ENCODE data around the gene CCDC33. TPM values are rescaled to one million over a fixed set of nuclear protein-coding genes. Genes with fewer than 3 reads are reported as not detected.

Gene CCDC33
- total RNA-seq, 2 donors from 2014 or later = 1.5 TPM; not detected in 1

- whole genome bisulfite sequencing = 39% methylated on average over 4 of the region's 4 CpGs
- H3K36me3 ChIP-seq = no peaks in the 10 kb centered on the region
- H3K4me1 ChIP-seq (replicated peaks) = no peaks in the 10 kb centered on the region
- H3K4me3 ChIP-seq = no peak overlapping the region
- intact Hi-C loops (cut with DNase I) = no loop called here
- H3K27ac ChIP-seq = no peak overlapping the region
- TF ChIP-seq CTCF (IDR thresholded peaks at IDR 0.05) = no peak
- no peak for TF ChIP-seq POLR2AphosphoS5 (IDR thresholded peaks at IDR 0.05)
- TF ChIP-seq POLR2A (IDR thresholded peaks at IDR 0.05) = no peak
- no peaks in the 10 kb centered on the region for H3K9me3 ChIP-seq
- H3K27me3 ChIP-seq (replicated peaks; ENCODE audit: insufficient read depth) = peaks cover 2% of the 10 kb centered on the region
- DNase-seq (ENCODE audit: low spot score) = no peak
Measured at GRCh38 chr15:74209997-74210671, 26.0 kb upstream of the CCDC33 start.

- intact Hi-C loops (cut with DNase I) = no loop called here
Measured at GRCh38 chr15:74210729-74211128, 25.4 kb upstream of the CCDC33 start.

DNA sequence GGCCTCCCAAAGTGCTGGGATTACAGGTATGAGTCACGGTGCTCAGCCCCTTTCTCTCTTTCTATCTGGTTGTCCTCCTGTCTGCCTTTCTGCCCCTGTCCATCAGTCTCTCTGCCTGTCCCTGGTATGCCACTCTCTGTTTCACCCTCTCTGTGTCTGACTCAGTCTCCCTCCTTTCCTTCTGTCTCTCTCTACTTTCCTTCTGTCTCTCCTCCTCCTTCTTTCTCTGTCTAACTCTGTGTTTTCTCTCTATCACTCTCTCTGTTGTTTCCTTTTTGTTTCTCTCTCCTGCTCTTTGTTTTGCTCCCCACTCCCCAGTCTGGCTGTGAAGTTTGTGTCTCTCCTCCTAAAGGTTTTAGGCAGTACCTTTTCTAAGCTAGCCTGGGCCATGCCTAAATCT is 24.5 kb upstream of the CCDC33 start:
- WGBS = 100% methylated on average over 1 of the region's 1 CpG
- Histone ChIP-seq H3K4me3 (no peak overlapping the region), H3K27ac (no peak overlapping the region), H3K9me3 (no peaks in the 10 kb centered on the region), H3K27me3 (replicated peaks; ENCODE audit: insufficient read depth) (no peaks in the 10 kb centered on the region), H3K4me1 (replicated peaks) (no peaks in the 10 kb centered on the region), H3K36me3 (no peaks in the 10 kb centered on the region)
- intact Hi-C loops (cut with DNase I) = no loop called here
- TF ChIP-seq POLR2A (IDR thresholded peaks at IDR 0.05) = no peak
- TF ChIP-seq CTCF (IDR thresholded peaks at IDR 0.05) = no peak
- no peak for TF ChIP-seq POLR2AphosphoS5 (IDR thresholded peaks at IDR 0.05)
- no peak for DNase-seq (ENCODE audit: low spot score)

More at GRCh38 chr15:74210729-74211128, 25.4 kb upstream of the CCDC33 start:
- no peak for TF ChIP-seq POLR2A (IDR thresholded peaks at IDR 0.05)
- no peaks in the 10 kb centered on the region for H3K9me3 ChIP-seq
- no peaks in the 10 kb centered on the region for H3K36me3 ChIP-seq
- no peak for DNase-seq (ENCODE audit: low spot score)
- H3K27ac ChIP-seq = no peak overlapping the region
- H3K27me3 ChIP-seq (replicated peaks; ENCODE audit: insufficient read depth) = peaks cover 2% of the 10 kb centered on the region
- no peak overlapping the region for H3K4me3 ChIP-seq
- H3K4me1 ChIP-seq (replicated peaks) = no peaks in the 10 kb centered on the region

- WGBS = 92% methylated on average over 9 of the region's 9 CpGs
- H3K27ac ChIP-seq = no peak overlapping the region
- no peak for DNase-seq (ENCODE audit: low spot score)
- no peak for TF ChIP-seq POLR2AphosphoS5 (IDR thresholded peaks at IDR 0.05)
- TF ChIP-seq POLR2A (IDR thresholded peaks at IDR 0.05) = no peak
- no peak for TF ChIP-seq CTCF (IDR thresholded peaks at IDR 0.05)
- H3K9me3 ChIP-seq = no peaks in the 10 kb centered on the region
- H3K27me3 ChIP-seq (replicated peaks; ENCODE audit: insufficient read depth) = peaks cover 3% of the 10 kb centered on the region
- intact Hi-C loops (cut with DNase I) = no loop called here
- no peaks in the 10 kb centered on the region for H3K4me1 ChIP-seq (replicated peaks)
- H3K36me3 ChIP-seq = no peaks in the 10 kb centered on the region
- no peak overlapping the region for H3K4me3 ChIP-seq
Measured at GRCh38 chr15:74212494-74212893, 23.6 kb upstream of the CCDC33 start.

GRCh38 chr15:74213858-74214284 is 22.3 kb upstream of the CCDC33 start:
- WGBS = 75% methylated on average over 7 of the region's 7 CpGs

More at GRCh38 chr15:74213858-74214284, 22.3 kb upstream of the CCDC33 start:
- peaks cover 3% of the 10 kb centered on the region for H3K27me3 ChIP-seq (replicated peaks; ENCODE audit: insufficient read depth)
- no peak overlapping the region for H3K4me3 ChIP-seq
- no peaks in the 10 kb centered on the region for H3K4me1 ChIP-seq (replicated peaks)
- no peak overlapping the region for H3K27ac ChIP-seq
- TF ChIP-seq POLR2AphosphoS5 (IDR thresholded peaks at IDR 0.05) (no peak), CTCF (IDR thresholded peaks at IDR 0.05) (no peak), POLR2A (IDR thresholded peaks at IDR 0.05) (no peak)
- intact Hi-C loops (cut with DNase I) = no loop called here
- DNase-seq (ENCODE audit: low spot score) = no peak
- no peaks in the 10 kb centered on the region for H3K36me3 ChIP-seq
- H3K9me3 ChIP-seq = no peaks in the 10 kb centered on the region
